ENCODE results near the gene CENPX. TPM values are rescaled to one million over a fixed set of nuclear protein-coding genes. Genes with fewer than 3 reads are reported as not detected.
A peak's percentile ranks its signal among the peaks of the same experiment; 100 is the strongest.

Gene CENPX
- total and polyA plus RNA-seq, 2 of the 13 experiments (the other 11 are each of a cell fraction or from before 2014, with no cell fraction given): 92.7 to 170 TPM

DNA sequence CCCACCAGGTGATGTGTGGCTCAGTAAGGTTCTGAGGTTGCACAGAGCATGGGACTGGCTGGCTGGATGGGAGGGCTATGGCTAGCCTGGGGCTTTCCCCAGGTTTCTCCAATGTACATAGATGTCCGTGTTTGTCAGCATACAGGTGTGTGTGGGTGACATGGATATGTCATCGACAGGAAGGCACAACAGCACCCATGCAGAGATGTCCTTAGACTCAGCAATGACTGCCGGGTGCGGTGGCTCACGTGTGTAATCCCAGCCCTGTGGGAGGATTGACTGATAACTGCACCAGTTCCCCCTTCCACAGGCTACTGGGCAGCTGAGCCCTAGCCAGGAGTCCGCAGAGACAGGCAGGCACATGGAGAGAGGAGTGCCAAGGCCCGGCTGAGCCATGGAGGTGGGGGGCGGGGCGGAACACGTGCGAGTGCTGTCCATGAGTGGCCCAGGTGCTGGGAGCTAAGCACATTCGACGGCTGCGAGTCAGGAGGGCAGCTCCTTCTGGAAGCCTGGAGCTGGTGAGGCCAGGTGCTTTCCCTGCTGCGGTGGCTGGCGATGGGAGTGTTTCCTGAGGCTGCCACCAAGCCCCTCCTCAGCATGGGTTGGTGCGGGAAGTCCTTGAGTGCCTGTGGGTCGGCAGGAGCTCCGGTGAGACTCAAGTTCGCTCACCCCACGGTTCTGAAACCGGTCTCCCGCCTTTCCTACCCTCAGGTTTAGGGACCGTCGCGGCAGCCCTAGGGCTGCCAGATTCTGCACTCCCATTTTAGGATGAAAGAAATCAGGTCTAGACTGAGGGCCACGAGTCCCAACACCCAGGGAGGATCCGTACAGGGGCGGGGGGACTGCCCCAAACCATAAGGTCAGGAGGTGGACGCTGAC lies 46.1 kb downstream of the CENPX start (continued):
- no peak; the same call in 1 of the 2 replicates for TF ChIP-seq ZBTB46 (CRISPR knock-in tag; IDR thresholded peaks at IDR 0.05; ENCODE audit: borderline replicate concordance)
- peak; percentile 23; the same call in 1 of the 2 replicates for TF ChIP-seq ZBTB42 (CRISPR knock-in tag; IDR thresholded peaks at IDR 0.05)
- no peak for TF ChIP-seq ZFP36 (IDR thresholded peaks at IDR 0.05; ENCODE audit: borderline replicate concordance, low read depth, low read length, partially characterized antibody)
- no peak for TF ChIP-seq ZNF280D (CRISPR knock-in tag; IDR thresholded peaks at IDR 0.05)
- peak; percentile 15; the same call in 1 of the 2 replicates for TF ChIP-seq CTCF (CRISPR knock-in tag; IDR thresholded peaks at IDR 0.05)
- no peak for TF ChIP-seq EZH2 (conservative IDR thresholded peaks at IDR 0.05; ENCODE audit: low read depth, low read length)
- TF ChIP-seq ZNF512B (CRISPR knock-in tag; IDR thresholded peaks at IDR 0.05; ENCODE audit: borderline replicate concordance): no peak
- no peak for TF ChIP-seq SNRNP70 (IDR thresholded peaks at IDR 0.05; ENCODE audit: low read depth, low read length)
- TF ChIP-seq ZNF337 (CRISPR knock-in tag; IDR thresholded peaks at IDR 0.05; ENCODE audit: borderline replicate concordance, low read depth): no peak
- no peak for TF ChIP-seq RBFOX2 (IDR thresholded peaks at IDR 0.05; ENCODE audit: low read depth, low read length)
- no peak for TF ChIP-seq BCL6 (CRISPR knock-in tag; IDR thresholded peaks at IDR 0.05)

Measured in HepG2 (cell line).